H9 (cell line): ENCODE data around the gene LMBR1. TPM values are rescaled to one million over a fixed set of nuclear protein-coding genes. Genes with fewer than 3 reads are reported as not detected.

ENCODE experiments used
- DNase-seq: peaks from one replicate; pipeline ENCODE4 v3.0.0-alpha.2; 2017
- H2AFZ ChIP-seq: one replicate; pipeline ENCODE4 v1.6.1; 2013; ENCODE audit warnings: mild to moderate bottlenecking, low read length, control low read depth, moderate library complexity
- H2AK5ac ChIP-seq: 2 replicates; pipeline ENCODE4 v1.6.1; 2013; ENCODE audit warnings: low read length, control low read depth, mixed read lengths; ENCODE audit not compliant: insufficient read length
- H2BK120ac ChIP-seq: one replicate; pipeline ENCODE4 v1.6.1; 2013; ENCODE audit warnings: low read depth, mild to moderate bottlenecking, low read length, control low read depth, inconsistent platforms; ENCODE audit not compliant: poor library complexity, severe bottlenecking
- H2BK12ac ChIP-seq: 2 replicates; pipeline ENCODE4 v1.6.1; 2013; ENCODE audit warnings: low read length, control low read depth, mixed read lengths, low read depth; ENCODE audit not compliant: insufficient read length
- H2BK15ac ChIP-seq: 2 replicates; pipeline ENCODE4 v1.6.1; 2013; ENCODE audit warnings: low read depth, low read length, control low read depth
- H2BK20ac ChIP-seq: one replicate; pipeline ENCODE4 v1.6.1; 2013; ENCODE audit warnings: low read depth, mild to moderate bottlenecking, low read length, control low read depth, inconsistent platforms; ENCODE audit not compliant: poor library complexity, severe bottlenecking
- H2BK5ac ChIP-seq: 2 replicates; pipeline ENCODE4 v1.6.1; 2013; ENCODE audit warnings: low read length, control low read depth, mixed read lengths; ENCODE audit not compliant: insufficient read length
- H3K14ac ChIP-seq: 2 replicates; pipeline ENCODE4 v1.6.1; 2013; ENCODE audit warnings: low read length, control low read depth; ENCODE audit not compliant: insufficient read depth
- H3K18ac ChIP-seq: 2 replicates; pipeline ENCODE4 v1.6.1; 2013; ENCODE audit warnings: low read depth, mild to moderate bottlenecking, mixed read lengths, low read length, control low read depth; ENCODE audit not compliant: insufficient read length
- H3K23ac ChIP-seq: 2 replicates; pipeline ENCODE4 v1.6.1; 2013; ENCODE audit warnings: low read length, control low read depth, mixed read lengths, low read depth; ENCODE audit not compliant: insufficient read length
- H3K23me2 ChIP-seq: 2 replicates; pipeline ENCODE4 v1.6.1; 2013; ENCODE audit warnings: low read depth, mild to moderate bottlenecking, mixed read lengths, low read length, control low read depth; ENCODE audit not compliant: insufficient read length, poor library complexity, severe bottlenecking
- H3K27ac ChIP-seq: 2 replicates; pipeline ENCODE4 v1.5.1; 2013; ENCODE audit warnings: low read length, control low read depth, mixed read lengths, low read depth; ENCODE audit not compliant: insufficient read length
- H3K27me3 ChIP-seq: 2 replicates; pipeline ENCODE4 v1.6.1; 2013; ENCODE audit warnings: low read length, control low read depth, inconsistent platforms; ENCODE audit not compliant: insufficient read depth
- H3K4ac ChIP-seq: 2 replicates; pipeline ENCODE4 v1.6.1; 2013; ENCODE audit warnings: low read depth, mild to moderate bottlenecking, control low read depth, inconsistent platforms, low read length, moderate library complexity
- H3K4me1 ChIP-seq: 2 replicates; pipeline ENCODE4 v1.6.1; 2013; ENCODE audit warnings: low read length, control low read depth, inconsistent platforms; ENCODE audit not compliant: insufficient read depth
- H3K4me2 ChIP-seq: 2 replicates; pipeline ENCODE4 v1.6.1; 2013; ENCODE audit warnings: low read length, control low read depth, mixed read lengths; ENCODE audit not compliant: insufficient read length, insufficient read depth
- H3K56ac ChIP-seq: 2 replicates; pipeline ENCODE4 v1.6.1; 2013; ENCODE audit warnings: low read depth, mild to moderate bottlenecking, mixed read lengths, low read length, control low read depth; ENCODE audit not compliant: insufficient read length
- H3K79me1 ChIP-seq: 2 replicates; pipeline ENCODE4 v1.6.1; 2013; ENCODE audit warnings: low read depth, mild to moderate bottlenecking, moderate library complexity, low read length, control low read depth, inconsistent platforms; ENCODE audit not compliant: insufficient read depth, poor library complexity, severe bottlenecking
- H3K79me2 ChIP-seq: 2 replicates; pipeline ENCODE4 v1.6.1; 2013; ENCODE audit warnings: low read length, control low read depth, inconsistent platforms; ENCODE audit not compliant: insufficient read depth
- H3K9ac ChIP-seq: 2 replicates; pipeline ENCODE4 v1.6.1; 2013; ENCODE audit warnings: low read length, control low read depth, mixed read lengths; ENCODE audit not compliant: insufficient read length; ENCODE audit errors: extremely low read depth
- H3K9me3 ChIP-seq: one replicate; pipeline ENCODE4 v1.6.1; 2013; ENCODE audit warnings: low read depth, low read length, inconsistent platforms; ENCODE audit not compliant: control insufficient read depth
- H3T11ph ChIP-seq: one replicate; pipeline ENCODE4 v1.6.1; 2013; ENCODE audit warnings: mild to moderate bottlenecking, low read length, control low read depth, inconsistent platforms
- H4K20me1 ChIP-seq: one replicate; pipeline ENCODE4 v1.6.1; 2013; ENCODE audit not compliant: control insufficient read depth, insufficient read length, insufficient read depth
- H4K5ac ChIP-seq: 2 replicates; pipeline ENCODE4 v1.6.1; 2013; ENCODE audit warnings: low read depth, mild to moderate bottlenecking, mixed read lengths, low read length, control low read depth; ENCODE audit not compliant: insufficient read length
- H4K8ac ChIP-seq: replicated peaks from 2 replicates; pipeline ENCODE4 v1.6.1; 2013; ENCODE audit warnings: low read length, control low read depth, mixed read lengths, low read depth; ENCODE audit not compliant: insufficient read length
- H4K91ac ChIP-seq: 2 replicates; pipeline ENCODE4 v1.6.1; 2013; ENCODE audit warnings: low read depth, mild to moderate bottlenecking, moderate library complexity, mixed read lengths, low read length, control low read depth; ENCODE audit not compliant: insufficient read length
- H3K27ac Mint-ChIP-seq, 3 experiments: 2 replicates in 2 of 3; 3 replicates in 1 of 3; pipeline ENCODE4 v1.8.0; 2020 to 2021; ENCODE audit warnings: mixed read lengths in 3 of 3, mild to moderate bottlenecking in 1 of 3, moderate library complexity in 1 of 3
- H3K27me3 Mint-ChIP-seq: 2 replicates; pipeline ENCODE4 v1.8.0; 2021; ENCODE audit warnings: low read depth, mild to moderate bottlenecking, moderate library complexity, mixed read lengths
- H3K36me3 Mint-ChIP-seq, 3 experiments: 2 replicates in 2 of 3; 3 replicates in 1 of 3; pipeline ENCODE4 v1.8.0; 2020 to 2021; ENCODE audit warnings: low read depth in 3 of 3, mixed read lengths in 3 of 3; ENCODE audit not compliant: insufficient read depth in 1 of 3
- H3K4me1 Mint-ChIP-seq, 2 experiments: 2 replicates each; pipeline ENCODE4 v1.8.0; 2020; ENCODE audit warnings: mixed read lengths in 2 of 2
- H3K4me3 Mint-ChIP-seq, 2 experiments: 2 replicates in 1 of 2; 3 replicates in 1 of 2; pipeline ENCODE4 v1.8.0; 2020 to 2021; ENCODE audit warnings: mild to moderate bottlenecking in 2 of 2, mixed read lengths in 2 of 2, moderate library complexity in 1 of 2
- H3K9me3 Mint-ChIP-seq, 2 experiments: 2 replicates in 1 of 2; 3 replicates in 1 of 2; pipeline ENCODE4 v1.8.0; 2020; ENCODE audit warnings: mild to moderate bottlenecking in 2 of 2, mixed read lengths in 2 of 2, moderate library complexity in 1 of 2
- total RNA-seq: library from RNA; stranded (reverse); gene quantifications from 2 replicates; pipeline ENCODE4 v1.2.1, GENCODE V29; 2021
- TF ChIP-seq, protein P1 (sequence below): fragments of 200-600 bp; sonication (generic); conservative IDR thresholded peaks from 3 replicates; pipeline ENCODE4 v1.8.0; 2021; ENCODE audit warnings: antibody characterized with exemption, mild to moderate bottlenecking

LMBR1 gene
- total RNA-seq, 1 experiment from 2014 or later = 62.3 TPM

DNA sequence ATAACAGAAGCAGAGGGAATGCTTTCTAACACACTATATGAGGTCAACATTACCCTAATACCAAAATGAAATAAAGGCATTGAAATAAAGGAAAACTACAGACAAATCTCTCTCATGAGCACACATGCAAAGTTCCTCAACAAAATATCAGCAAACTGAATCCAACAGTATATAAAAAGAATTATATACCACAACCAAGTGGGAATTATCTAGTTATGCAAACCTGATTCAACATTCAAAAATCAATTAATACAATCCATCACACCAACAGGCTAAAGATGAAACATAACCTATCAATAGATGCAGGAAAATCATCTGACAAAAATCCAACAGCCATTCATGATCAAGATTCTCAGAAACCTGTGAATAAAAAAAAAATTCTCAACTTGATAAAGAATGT is 34.5 kb downstream of the LMBR1 start:
- peaks cover 4% of the 10 kb centered on the region; the same call in 1 of the 2 replicates for H3K79me2 ChIP-seq
- H3K4me2 ChIP-seq = no peak overlapping the region
- H3K4me1 Mint-ChIP-seq = 0 out of 4 replicates have a peak, but pooled peaks cover 0 to 3% of the 10 kb centered on the region in 2 experiments
- no peak for DNase-seq
- no peak overlapping the region for H4K8ac ChIP-seq
- no peak overlapping the region for H2BK120ac ChIP-seq
- no peak overlapping the region for H2BK5ac ChIP-seq
- H3K18ac ChIP-seq = no peak overlapping the region
- peaks cover 74 to 93% (median 78%) of the 10 kb centered on the region in 3 experiments for H3K36me3 Mint-ChIP-seq
- no peak overlapping the region for H3K27ac Mint-ChIP-seq
- no peak overlapping the region for H3K27ac ChIP-seq
- no peaks in the 10 kb centered on the region for H3K27me3 ChIP-seq
- H3K79me1 ChIP-seq = no peaks in the 10 kb centered on the region
- peaks cover 15% of the 10 kb centered on the region for H3K9me3 ChIP-seq
- H3K9me3 Mint-ChIP-seq = peaks cover 72 to 80% of the 10 kb centered on the region in 2 experiments
- H2BK20ac ChIP-seq = no peak overlapping the region
- no peak overlapping the region for H3K4me3 Mint-ChIP-seq
- no peak overlapping the region for H3K4ac ChIP-seq
- no peak overlapping the region for H2AFZ ChIP-seq
- H3K4me1 ChIP-seq = no peaks in the 10 kb centered on the region
- no peak overlapping the region for H2AK5ac ChIP-seq
- no peak overlapping the region for H4K91ac ChIP-seq
- TF ChIP-seq, protein P1, sequence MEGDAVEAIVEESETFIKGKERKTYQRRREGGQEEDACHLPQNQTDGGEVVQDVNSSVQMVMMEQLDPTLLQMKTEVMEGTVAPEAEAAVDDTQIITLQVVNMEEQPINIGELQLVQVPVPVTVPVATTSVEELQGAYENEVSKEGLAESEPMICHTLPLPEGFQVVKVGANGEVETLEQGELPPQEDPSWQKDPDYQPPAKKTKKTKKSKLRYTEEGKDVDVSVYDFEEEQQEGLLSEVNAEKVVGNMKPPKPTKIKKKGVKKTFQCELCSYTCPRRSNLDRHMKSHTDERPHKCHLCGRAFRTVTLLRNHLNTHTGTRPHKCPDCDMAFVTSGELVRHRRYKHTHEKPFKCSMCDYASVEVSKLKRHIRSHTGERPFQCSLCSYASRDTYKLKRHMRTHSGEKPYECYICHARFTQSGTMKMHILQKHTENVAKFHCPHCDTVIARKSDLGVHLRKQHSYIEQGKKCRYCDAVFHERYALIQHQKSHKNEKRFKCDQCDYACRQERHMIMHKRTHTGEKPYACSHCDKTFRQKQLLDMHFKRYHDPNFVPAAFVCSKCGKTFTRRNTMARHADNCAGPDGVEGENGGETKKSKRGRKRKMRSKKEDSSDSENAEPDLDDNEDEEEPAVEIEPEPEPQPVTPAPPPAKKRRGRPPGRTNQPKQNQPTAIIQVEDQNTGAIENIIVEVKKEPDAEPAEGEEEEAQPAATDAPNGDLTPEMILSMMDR = no peak
- no peaks in the 10 kb centered on the region for H3K23me2 ChIP-seq
- H3K27me3 Mint-ChIP-seq = no peaks in the 10 kb centered on the region
- H2BK12ac ChIP-seq = no peak overlapping the region
- H3K23ac ChIP-seq = no peak overlapping the region
- H2BK15ac ChIP-seq = no peak overlapping the region
- H3K9ac ChIP-seq = no peak overlapping the region
- no peak overlapping the region for H3K14ac ChIP-seq
- no peak overlapping the region for H3K56ac ChIP-seq
- H4K20me1 ChIP-seq = no peaks in the 10 kb centered on the region
- no peak overlapping the region for H4K5ac ChIP-seq
- H3T11ph ChIP-seq = no peak overlapping the region
